WTC11 (cell line): ENCODE measurements around the gene PSMG4. TPM values are rescaled to one million over a fixed set of nuclear protein-coding genes. Genes with fewer than 3 reads are reported as not detected.

ENCODE experiments used
- ATAC-seq: fragments of 200-7000 bp; cut with Tn5 transposase; 2 replicates; pipeline ENCODE4 v1.10.0; 2021; ENCODE audit warnings: mild to moderate bottlenecking, moderate library complexity
- CTCF ChIA-PET: fragments of 300-600 bp; sonication (Branson Sonifier 250); formaldehyde crosslinking; loops from one replicate; lab custom pipeline; 2021; ENCODE audit warnings: antibody characterized with exemption; lab: Charles Lee
- POLR2A ChIA-PET: fragments of 350-600 bp; sonication (Branson Sonifier 250); formaldehyde crosslinking; loops from one replicate; lab custom pipeline; 2021; ENCODE audit warnings: antibody characterized with exemption; lab: Charles Lee
- DNase-seq: peaks from one replicate; pipeline ENCODE4 v3.0.0; 2021; ENCODE audit warnings: low spot score
- H3K27ac Mint-ChIP-seq: 2 replicates; pipeline ENCODE4 v1.8.0; 2021; ENCODE audit warnings: mixed read lengths
- H3K27me3 Mint-ChIP-seq: 2 replicates; pipeline ENCODE4 v1.8.0; 2021; ENCODE audit warnings: low read depth, mild to moderate bottlenecking, moderate library complexity, mixed read lengths
- H3K36me3 Mint-ChIP-seq: 2 replicates; pipeline ENCODE4 v1.8.0; 2021; ENCODE audit warnings: mixed read lengths
- H3K4me1 Mint-ChIP-seq: 2 replicates; pipeline ENCODE4 v1.8.0; 2022; ENCODE audit warnings: mixed read lengths
- H3K4me3 Mint-ChIP-seq: 2 replicates; pipeline ENCODE4 v1.8.0; 2021; ENCODE audit warnings: mild to moderate bottlenecking, moderate library complexity, mixed read lengths
- H3K9me3 Mint-ChIP-seq: 2 replicates; pipeline ENCODE4 v1.8.0; 2021; ENCODE audit warnings: mixed read lengths
- ATF1 ChIP-seq: sonication (generic); formaldehyde crosslinking; IDR thresholded peaks from 2 replicates; pipeline ENCODE4 v1.8.1; 2023; ENCODE audit warnings: mild to moderate bottlenecking, moderate library complexity, missing genetic modification reagents
- ATF3 ChIP-seq: sonication (generic); formaldehyde crosslinking; conservative IDR thresholded peaks from 2 replicates; pipeline ENCODE4 v1.8.1; 2022; ENCODE audit warnings: mild to moderate bottlenecking, missing genetic modification reagents
- CDX4 ChIP-seq: fragments of 250-450 bp; sonication (Bioruptor Pico); IDR thresholded peaks from 2 replicates; pipeline ENCODE4 v1.9.0; 2021; ENCODE audit warnings: moderate library complexity, mild to moderate bottlenecking, inconsistent platforms, borderline replicate concordance
- ESRRA ChIP-seq: sonication (generic); formaldehyde crosslinking; IDR thresholded peaks from 2 replicates; pipeline ENCODE4 v1.8.1; 2022; ENCODE audit warnings: mild to moderate bottlenecking, missing genetic modification reagents, borderline replicate concordance
- FOXJ3 ChIP-seq: sonication (generic); formaldehyde crosslinking; IDR thresholded peaks from 2 replicates; pipeline ENCODE4 v1.9.0; 2021; ENCODE audit warnings: missing genetic modification reagents, mild to moderate bottlenecking, borderline replicate concordance
- JAZF1 ChIP-seq: fragments of 250-450 bp; sonication (Bioruptor Pico); IDR thresholded peaks from 2 replicates; pipeline ENCODE4 v1.9.0; 2021; ENCODE audit warnings: moderate library complexity, mild to moderate bottlenecking, inconsistent platforms
- NFE2L1 ChIP-seq: sonication (generic); formaldehyde crosslinking; IDR thresholded peaks from 2 replicates; pipeline ENCODE4 v1.8.1; 2023; ENCODE audit warnings: missing genetic modification reagents
- NR2C2 ChIP-seq: sonication (generic); formaldehyde crosslinking; IDR thresholded peaks from 2 replicates; pipeline ENCODE4 v1.8.0; 2022; ENCODE audit warnings: mild to moderate bottlenecking, missing genetic modification reagents
- OVOL2 ChIP-seq: fragments of 250-450 bp; sonication (Bioruptor Pico); IDR thresholded peaks from 2 replicates; pipeline ENCODE4 v1.9.0; 2021; ENCODE audit warnings: mild to moderate bottlenecking, borderline replicate concordance
- SMAD3 ChIP-seq: sonication (generic); formaldehyde crosslinking; IDR thresholded peaks from 2 replicates; pipeline ENCODE4 v1.8.0; 2022; ENCODE audit warnings: missing genetic modification reagents, mild to moderate bottlenecking, borderline replicate concordance
- SMAD4 ChIP-seq: sonication (generic); formaldehyde crosslinking; IDR thresholded peaks from 2 replicates; pipeline ENCODE4 v1.8.0; 2022; ENCODE audit warnings: mild to moderate bottlenecking, missing genetic modification reagents
- SOX15 ChIP-seq: fragments of 250-450 bp; sonication (Bioruptor Pico); IDR thresholded peaks from 2 replicates; pipeline ENCODE4 v1.9.0; 2021; ENCODE audit warnings: mild to moderate bottlenecking
- SP1 ChIP-seq: sonication (generic); formaldehyde crosslinking; conservative IDR thresholded peaks from 2 replicates; pipeline ENCODE4 v1.8.1; 2022; ENCODE audit warnings: missing genetic modification reagents
- STAT6 ChIP-seq: sonication (generic); formaldehyde crosslinking; conservative IDR thresholded peaks from 2 replicates; pipeline ENCODE4 v1.8.1; 2023; ENCODE audit warnings: mild to moderate bottlenecking, low read depth, missing genetic modification reagents, moderate library complexity
- TCF7 ChIP-seq: sonication (generic); formaldehyde crosslinking; IDR thresholded peaks from 2 replicates; pipeline ENCODE4 v1.8.0; 2022; ENCODE audit warnings: mild to moderate bottlenecking, low read depth, missing genetic modification reagents, moderate library complexity
- TP53 ChIP-seq: sonication (generic); formaldehyde crosslinking; IDR thresholded peaks from 2 replicates; pipeline ENCODE4 v1.8.1; 2023; ENCODE audit warnings: mild to moderate bottlenecking, missing genetic modification reagents
- USF2 ChIP-seq: sonication (generic); formaldehyde crosslinking; IDR thresholded peaks from 2 replicates; pipeline ENCODE4 v1.8.1; 2023; ENCODE audit warnings: mild to moderate bottlenecking, missing genetic modification reagents, moderate library complexity
- ZNF121 ChIP-seq: sonication (generic); formaldehyde crosslinking; IDR thresholded peaks from 2 replicates; pipeline ENCODE4 v1.8.0; 2023; ENCODE audit warnings: missing genetic modification reagents
- ZNF512 ChIP-seq: sonication (generic); formaldehyde crosslinking; IDR thresholded peaks from 2 replicates; pipeline ENCODE4 v1.8.1; 2022; ENCODE audit warnings: missing genetic modification reagents, borderline replicate concordance
- ZNF532 ChIP-seq: fragments of 250-450 bp; sonication (Bioruptor Pico); IDR thresholded peaks from 2 replicates; pipeline ENCODE4 v1.9.0; 2021; ENCODE audit warnings: mild to moderate bottlenecking, borderline replicate concordance
- ZSCAN18 ChIP-seq: fragments of 250-450 bp; sonication (Bioruptor Pico); IDR thresholded peaks from 2 replicates; pipeline ENCODE4 v2.1.2; 2022; ENCODE audit warnings: mild to moderate bottlenecking, moderate library complexity
- total RNA-seq: library from RNA; stranded (reverse); gene quantifications from 3 replicates; pipeline ENCODE4 v1.2.3, GENCODE V29; 2021

The PSMG4 gene
- total RNA-seq, 1 experiment from 2014 or later, result 38.2 TPM

GRCh38 chr6:3281631-3282475, 23.1 kb downstream of the PSMG4 start (continued):
- TF ChIP-seq ZSCAN18 (CRISPR knock-in tag), result no peak
- TF ChIP-seq TP53 (CRISPR knock-in tag), result no peak
- TF ChIP-seq OVOL2, result no peak
- no peak for TF ChIP-seq SMAD4 (CRISPR knock-in tag)
- no peak for TF ChIP-seq TCF7 (CRISPR knock-in tag)

- no peaks in the 10 kb centered on the region for H3K27me3 Mint-ChIP-seq
- no peak for ATAC-seq
- peaks cover 25% of the 10 kb centered on the region for H3K4me1 Mint-ChIP-seq
- no peak overlapping the region for H3K4me3 Mint-ChIP-seq
- ChIA-PET POLR2A (no interaction called here), CTCF (interaction anchor here (0.9 to 3.2 kb wide), 10 partner anchors 11 to 650 kb away, joined by 3 to 22 read pairs (median 4); partner anchors contain the start of gene FAM50B)
- peak; percentile 3 for DNase-seq
- no peaks in the 10 kb centered on the region for H3K9me3 Mint-ChIP-seq
- peaks cover 37% of the 10 kb centered on the region for H3K36me3 Mint-ChIP-seq
- H3K27ac Mint-ChIP-seq, result peak overlapping the region; percentile 92
- TF ChIP-seq NFE2L1 (CRISPR knock-in tag) (no peak), ATF3 (no peak), JAZF1 (CRISPR knock-in tag) (no peak), ESRRA (CRISPR knock-in tag) (no peak), USF2 (CRISPR knock-in tag) (no peak), STAT6 (no peak), FOXJ3 (no peak), ATF1 (CRISPR knock-in tag) (no peak), ZNF121 (CRISPR knock-in tag) (no peak), ZNF512 (CRISPR knock-in tag) (no peak), SP1 (CRISPR knock-in tag) (no peak), SMAD3 (no peak), ZNF532 (CRISPR knock-in tag) (no peak), CDX4 (CRISPR knock-in tag) (no peak), SOX15 (CRISPR knock-in tag) (no peak), NR2C2 (no peak)
Measured at GRCh38 chr6:3282476-3283236, 23.9 kb downstream of the PSMG4 start.
